GM15510 (cell line): Measurements from ENCODE around the gene XYLB.

Experiments used
- POLR2A ChIP-seq: IDR thresholded peaks from 3 replicates; pipeline ENCODE4 v1.6.1; 2011; ENCODE audit warnings: borderline replicate concordance; ENCODE audit not compliant: insufficient read length; ENCODE audit errors: extremely low read depth

The XYLB gene

GRCh38 chr3:38368238-38368637 lies 21.7 kb downstream of the XYLB start:
- no peak for TF ChIP-seq POLR2A

- no peak for TF ChIP-seq POLR2A
These were observed 22.6 kb downstream of the XYLB start for GRCh38 chr3:38369186-38369585.

- no peak for TF ChIP-seq POLR2A
These were observed 23.6 kb downstream of the XYLB start for GRCh38 chr3:38370149-38370548.

- no peak for TF ChIP-seq POLR2A
These were observed 24.3 kb downstream of the XYLB start for GRCh38 chr3:38370861-38371260.

GRCh38 chr3:38371541-38372213 lies 25.1 kb downstream of the XYLB start:
- no peak for TF ChIP-seq POLR2A

GRCh38 chr3:38372214-38372601 lies 25.6 kb downstream of the XYLB start:
- TF ChIP-seq POLR2A, result no peak

GRCh38 chr3:38374221-38374620 lies 27.6 kb downstream of the XYLB start:
- no peak for TF ChIP-seq POLR2A

- TF ChIP-seq POLR2A, result no peak
These were observed 28.5 kb downstream of the XYLB start for GRCh38 chr3:38375072-38375471.

GRCh38 chr3:38375488-38376097 lies 29.0 kb downstream of the XYLB start:
- TF ChIP-seq POLR2A, result no peak

GRCh38 chr3:38376098-38376816 lies 29.7 kb downstream of the XYLB start:
- TF ChIP-seq POLR2A, result no peak

GRCh38 chr3:38379201-38379770 lies 32.7 kb downstream of the XYLB start:
- TF ChIP-seq POLR2A, result no peak

- no peak for TF ChIP-seq POLR2A
These were observed 36.0 kb downstream of the XYLB start for GRCh38 chr3:38382506-38383080.

- no peak for TF ChIP-seq POLR2A
These were observed 36.7 kb downstream of the XYLB start for GRCh38 chr3:38383156-38383875.

GRCh38 chr3:38386992-38387750 lies 40.6 kb downstream of the XYLB start:
- no peak for TF ChIP-seq POLR2A
